ENCODE data around the gene ADGRA1. TPM values are rescaled to one million over a fixed set of nuclear protein-coding genes. Genes with fewer than 3 reads are reported as not detected.

ADGRA1 gene
- polyA plus RNA-seq, 3 donors: not detected

DNA sequence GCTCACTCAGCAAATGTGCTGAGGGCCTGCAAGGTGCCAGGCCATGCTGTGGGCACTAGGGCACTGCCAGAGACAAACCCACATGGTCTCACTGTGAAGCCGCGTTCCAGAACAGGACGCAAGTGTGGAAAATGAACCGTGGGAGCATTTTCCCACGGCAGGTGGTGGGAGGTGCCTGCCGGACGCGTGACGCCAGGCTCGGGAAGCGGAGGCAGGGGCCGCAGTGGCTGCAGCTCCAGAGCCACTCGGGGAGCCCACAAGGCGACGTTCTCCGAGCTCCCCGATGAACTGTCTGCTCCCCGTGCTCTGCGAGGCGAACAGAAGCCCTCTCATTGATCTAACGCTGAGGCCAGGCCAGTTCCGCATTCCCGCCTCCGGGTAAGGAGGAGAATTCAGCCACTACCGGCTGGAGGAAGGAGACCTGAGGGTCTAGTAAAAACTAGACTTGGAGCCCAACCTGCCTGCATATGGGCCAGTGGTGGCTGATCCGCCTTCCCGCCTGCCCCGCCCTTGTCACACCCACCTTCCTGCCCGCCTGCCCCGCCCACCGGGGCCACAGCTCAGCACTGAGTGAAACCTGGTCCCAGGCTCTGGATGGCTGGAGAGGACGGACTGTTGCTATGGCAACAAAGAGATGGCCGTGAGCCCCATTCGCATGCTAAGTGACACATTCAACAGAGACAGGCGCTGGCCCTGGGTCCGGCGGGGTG lies 13.1 kb downstream of the ADGRA1 start:
- Histone ChIP-seq H3K27ac (ENCODE audit: low read depth in 1 of 2, low read length in 2 of 2) (no peak overlapping the region), H4K20me1 (ENCODE audit: insufficient read depth, low read length) (no peaks in the 10 kb centered on the region), H3K79me2 (ENCODE audit: insufficient read depth, low read length) (no peaks in the 10 kb centered on the region), H3K4me3 (replicated peaks in 1 of 3; ENCODE audit: low read depth in 2 of 3, low read length in 3 of 3) (no peak overlapping the region), H3K4me1 (ENCODE audit: control insufficient read depth in 1 of 2, insufficient read depth in 2 of 2, low read length in 2 of 2) (no peaks in the 10 kb centered on the region), H3K36me3 (replicated peaks in 1 of 2; ENCODE audit: control insufficient read depth in 1 of 2, insufficient read depth in 2 of 2, low read length in 2 of 2) (no peaks in the 10 kb centered on the region), H3K9me3 (replicated peaks in 1 of 2; ENCODE audit: control insufficient read depth in 1 of 2, insufficient read depth in 1 of 2, low read length in 2 of 2) (no peaks in the 10 kb centered on the region), H3K27me3 (ENCODE audit: control insufficient read depth in 2 of 2, insufficient read depth in 2 of 2, low read length in 2 of 2) (peaks cover 0 to 8% of the 10 kb centered on the region in 2 donors), H2AFZ (ENCODE audit: insufficient read depth, low read depth, low read length, poor library complexity, severe bottlenecking) (no peak overlapping the region), H3K9ac (ENCODE audit: insufficient read depth, low read length, poor library complexity, severe bottlenecking) (no peak overlapping the region), H3K4me2 (replicated peaks; ENCODE audit: extremely low read depth, low read length, poor library complexity, severe bottlenecking) (no peak overlapping the region)
- WGBS (ENCODE audit: insufficient coverage): 19% methylated on average over 35 of the region's 37 CpGs
- Mint-ChIP-seq H3K27ac (no peak overlapping the region), H3K9me3 (peaks cover 0 to 6% (median 0%) of the 10 kb centered on the region in 7 donors), H3K36me3 (no peaks in the 10 kb centered on the region), H3K27me3 (ENCODE audit: low read depth in 3 of 3) (peaks cover 11 to 41% (median 24%) of the 10 kb centered on the region in 3 donors), H3K4me3 (peak overlapping the region in 1 of 2 donors; percentile 46), H3K4me1 (no peaks in the 10 kb centered on the region)
- DNase-seq: no peak
- intact Hi-C loops (cut with micrococcal nuclease): no loop called here
- TF ChIP-seq, protein P1, sequence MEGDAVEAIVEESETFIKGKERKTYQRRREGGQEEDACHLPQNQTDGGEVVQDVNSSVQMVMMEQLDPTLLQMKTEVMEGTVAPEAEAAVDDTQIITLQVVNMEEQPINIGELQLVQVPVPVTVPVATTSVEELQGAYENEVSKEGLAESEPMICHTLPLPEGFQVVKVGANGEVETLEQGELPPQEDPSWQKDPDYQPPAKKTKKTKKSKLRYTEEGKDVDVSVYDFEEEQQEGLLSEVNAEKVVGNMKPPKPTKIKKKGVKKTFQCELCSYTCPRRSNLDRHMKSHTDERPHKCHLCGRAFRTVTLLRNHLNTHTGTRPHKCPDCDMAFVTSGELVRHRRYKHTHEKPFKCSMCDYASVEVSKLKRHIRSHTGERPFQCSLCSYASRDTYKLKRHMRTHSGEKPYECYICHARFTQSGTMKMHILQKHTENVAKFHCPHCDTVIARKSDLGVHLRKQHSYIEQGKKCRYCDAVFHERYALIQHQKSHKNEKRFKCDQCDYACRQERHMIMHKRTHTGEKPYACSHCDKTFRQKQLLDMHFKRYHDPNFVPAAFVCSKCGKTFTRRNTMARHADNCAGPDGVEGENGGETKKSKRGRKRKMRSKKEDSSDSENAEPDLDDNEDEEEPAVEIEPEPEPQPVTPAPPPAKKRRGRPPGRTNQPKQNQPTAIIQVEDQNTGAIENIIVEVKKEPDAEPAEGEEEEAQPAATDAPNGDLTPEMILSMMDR (IDR thresholded peaks at IDR 0.05): no peak

DNA sequence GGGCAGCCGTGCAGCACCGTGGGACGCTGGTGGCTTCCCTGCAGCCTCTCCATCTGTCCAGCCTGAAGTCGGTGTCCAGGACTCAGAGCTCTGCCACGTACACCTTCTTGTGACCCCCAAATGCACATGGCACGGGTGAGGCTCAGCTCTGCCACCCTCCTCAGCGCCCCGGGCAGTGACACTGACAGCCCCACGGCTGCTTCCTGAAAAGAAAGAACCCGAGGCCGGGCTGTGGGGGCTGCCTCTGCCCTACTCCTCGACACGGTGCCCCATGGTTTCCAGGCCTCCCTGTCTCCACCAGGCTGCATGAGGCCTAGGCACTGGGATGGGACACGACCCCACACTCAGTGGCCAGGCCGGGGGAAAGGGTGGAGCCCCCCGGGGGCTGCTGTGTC lies 13.7 kb downstream of the ADGRA1 start:
- DNase-seq: no peak
- Histone ChIP-seq H3K27me3 (ENCODE audit: control insufficient read depth in 2 of 2, insufficient read depth in 2 of 2, low read length in 2 of 2) (peaks cover 0 to 8% of the 10 kb centered on the region in 2 donors), H4K20me1 (ENCODE audit: insufficient read depth, low read length) (no peaks in the 10 kb centered on the region), H3K4me3 (replicated peaks in 1 of 3; ENCODE audit: low read depth in 2 of 3, low read length in 3 of 3) (no peak overlapping the region), H3K79me2 (ENCODE audit: insufficient read depth, low read length) (no peaks in the 10 kb centered on the region), H3K36me3 (replicated peaks in 1 of 2; ENCODE audit: control insufficient read depth in 1 of 2, insufficient read depth in 2 of 2, low read length in 2 of 2) (no peaks in the 10 kb centered on the region), H2AFZ (ENCODE audit: insufficient read depth, low read depth, low read length, poor library complexity, severe bottlenecking) (no peak overlapping the region), H3K9me3 (replicated peaks in 1 of 2; ENCODE audit: control insufficient read depth in 1 of 2, insufficient read depth in 1 of 2, low read length in 2 of 2) (peaks cover 0 to 2% of the 10 kb centered on the region in 2 donors), H3K9ac (ENCODE audit: insufficient read depth, low read length, poor library complexity, severe bottlenecking) (no peak overlapping the region), H3K4me2 (replicated peaks; ENCODE audit: extremely low read depth, low read length, poor library complexity, severe bottlenecking) (no peak overlapping the region), H3K27ac (ENCODE audit: low read depth in 1 of 2, low read length in 2 of 2) (no peak overlapping the region), H3K4me1 (ENCODE audit: control insufficient read depth in 1 of 2, insufficient read depth in 2 of 2, low read length in 2 of 2) (no peaks in the 10 kb centered on the region)
- Mint-ChIP-seq H3K9me3 (peaks cover 0 to 11% (median 0%) of the 10 kb centered on the region in 7 donors), H3K27ac (no peak overlapping the region), H3K4me3 (peak overlapping the region in 1 of 2 donors; percentile 46), H3K36me3 (no peaks in the 10 kb centered on the region), H3K27me3 (ENCODE audit: low read depth in 3 of 3) (peaks cover 13 to 41% (median 24%) of the 10 kb centered on the region in 3 donors), H3K4me1 (no peaks in the 10 kb centered on the region)
- intact Hi-C loops (cut with micrococcal nuclease): no loop called here
- WGBS (ENCODE audit: insufficient coverage): 20% methylated on average over 16 of the region's 16 CpGs
- TF ChIP-seq, protein P1 (IDR thresholded peaks at IDR 0.05): no peak

Measured in CD14-positive monocyte (primary cell).